ENCODE results near the gene GALNT10.

GRCh38 chr5:154230526-154230925, 40.0 kb downstream of the GALNT10 start:
- no peak for TF ChIP-seq SNAI2 (CRISPR knock-in tag; IDR thresholded peaks at IDR 0.05)
- TF ChIP-seq ZNF70 (CRISPR knock-in tag; IDR thresholded peaks at IDR 0.05): no peak
- TF ChIP-seq BACH2 (CRISPR knock-in tag; IDR thresholded peaks at IDR 0.05; ENCODE audit: borderline replicate concordance): no peak
